Measurements from ENCODE around the gene CWC27. TPM values are rescaled to one million over a fixed set of nuclear protein-coding genes. Genes with fewer than 3 reads are reported as not detected.

CWC27 gene
- polyA plus RNA-seq, 1 donor from 2014 or later, result 28.8 TPM

DNA sequence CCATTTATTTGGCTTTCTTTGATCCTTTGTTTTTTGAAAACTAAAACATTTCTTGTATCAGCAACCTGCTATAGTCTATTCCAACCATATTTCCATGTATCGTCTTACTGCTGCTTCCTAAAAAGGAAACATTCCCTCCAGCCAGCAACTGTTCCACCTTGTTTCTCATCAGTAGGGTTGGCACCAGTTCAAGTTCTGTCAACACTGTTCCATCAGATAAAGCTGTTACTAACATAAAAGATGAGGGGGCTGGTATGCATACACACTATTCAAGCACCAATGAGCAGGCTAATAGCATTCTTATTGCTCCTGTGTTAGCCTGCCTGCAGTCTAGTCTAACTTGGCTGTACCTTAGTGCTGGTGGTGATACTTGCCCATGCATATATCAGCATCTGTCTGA, 178.3 kb downstream of the CWC27 start:
- no peaks in the 10 kb centered on the region for H3K9me3 Mint-ChIP-seq
- no peaks in the 10 kb centered on the region for H3K27me3 Mint-ChIP-seq
- H3K4me1 Mint-ChIP-seq, result peaks cover 0 to 4% (median 0%) of the 10 kb centered on the region in 3 donors
- no peak overlapping the region for H3K4me3 Mint-ChIP-seq
- no peak overlapping the region for H3K27ac Mint-ChIP-seq
- H3K36me3 Mint-ChIP-seq, result peaks cover 11% of the 10 kb centered on the region

DNA sequence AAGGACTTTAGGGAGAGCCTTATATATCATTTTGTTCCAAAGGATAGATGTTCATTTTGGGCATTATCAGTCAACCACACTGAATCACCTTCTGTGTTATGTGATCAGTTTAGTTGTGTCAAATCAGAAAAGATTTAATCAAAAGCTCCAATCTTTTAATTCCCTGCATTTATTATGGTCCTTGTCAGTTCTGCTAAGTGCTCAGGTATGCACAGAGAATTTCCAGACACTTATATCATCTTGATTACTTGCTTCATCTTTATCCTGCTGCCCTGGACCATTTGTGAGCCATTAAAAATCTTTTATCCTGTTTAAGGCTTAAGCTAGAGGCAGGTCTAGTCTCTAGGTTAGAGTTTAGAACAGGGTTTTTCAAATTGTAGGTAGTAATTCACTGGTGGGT, 179.1 kb downstream of the CWC27 start:
- no peak overlapping the region for H3K4me3 Mint-ChIP-seq
- no peak overlapping the region for H3K27ac Mint-ChIP-seq
- H3K27me3 Mint-ChIP-seq, result no peaks in the 10 kb centered on the region
- H3K36me3 Mint-ChIP-seq, result peaks cover 13% of the 10 kb centered on the region
- no peaks in the 10 kb centered on the region for H3K9me3 Mint-ChIP-seq
- H3K4me1 Mint-ChIP-seq, result peaks cover 0 to 4% (median 0%) of the 10 kb centered on the region in 3 donors

DNA sequence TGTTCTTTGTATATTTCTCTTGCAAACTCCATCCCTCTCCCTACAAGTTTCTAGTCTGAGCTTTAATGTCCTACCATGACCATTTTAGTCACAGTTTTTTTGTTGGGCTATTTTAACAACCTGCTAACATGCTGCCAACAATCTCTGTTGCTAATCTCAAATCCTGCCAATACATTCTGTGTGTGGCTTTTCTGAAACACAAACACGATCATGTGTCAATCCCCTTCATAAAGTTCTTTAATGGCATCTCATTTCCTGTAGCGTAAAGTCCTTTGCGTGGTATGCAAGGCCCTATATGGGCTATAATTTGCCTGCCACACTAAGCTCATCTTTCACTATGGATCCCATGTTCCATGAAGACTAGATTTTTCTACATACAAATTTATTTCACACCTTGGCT, 180.6 kb downstream of the CWC27 start:
- Mint-ChIP-seq H3K4me1 (peaks cover 0 to 2% (median 0%) of the 10 kb centered on the region in 3 donors), H3K27ac (no peak overlapping the region), H3K36me3 (peaks cover 11% of the 10 kb centered on the region), H3K4me3 (no peak overlapping the region), H3K9me3 (no peaks in the 10 kb centered on the region), H3K27me3 (no peaks in the 10 kb centered on the region)

DNA sequence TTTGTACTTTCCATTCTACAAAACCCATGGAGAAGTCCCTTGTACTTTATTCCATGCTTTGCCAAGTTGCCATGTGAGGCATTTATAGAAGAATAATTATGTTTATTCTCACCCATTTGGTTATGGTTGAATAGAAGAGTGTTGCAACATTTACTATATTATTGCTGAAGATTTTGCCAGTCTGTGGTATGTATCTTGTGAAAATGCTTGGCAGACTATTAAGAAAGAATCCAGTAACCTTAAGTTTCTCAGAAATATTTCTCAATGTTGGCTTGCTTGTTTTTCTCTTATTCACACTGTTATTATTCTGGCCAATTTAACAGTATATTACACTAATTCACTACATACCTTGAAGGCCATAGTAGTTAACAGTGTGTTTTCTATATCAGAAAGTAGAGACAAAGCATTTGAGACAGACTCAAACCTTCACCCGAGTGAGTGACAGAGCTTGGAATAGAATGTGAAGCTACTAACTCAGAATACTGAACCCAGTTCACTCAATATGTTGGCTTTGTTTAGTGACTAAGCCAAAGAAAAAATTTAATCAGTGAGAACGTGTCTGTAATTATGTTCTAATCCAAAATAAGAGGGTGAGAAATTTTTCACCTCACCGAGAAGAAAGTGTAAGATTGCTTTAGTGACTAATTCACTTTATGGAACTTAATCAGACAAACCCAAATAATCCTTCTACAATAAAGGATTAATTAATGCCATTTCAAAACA, 184.4 kb downstream of the CWC27 start:
- Mint-ChIP-seq H3K4me1 (no peaks in the 10 kb centered on the region), H3K27me3 (no peaks in the 10 kb centered on the region), H3K36me3 (peaks cover 6% of the 10 kb centered on the region)

DNA sequence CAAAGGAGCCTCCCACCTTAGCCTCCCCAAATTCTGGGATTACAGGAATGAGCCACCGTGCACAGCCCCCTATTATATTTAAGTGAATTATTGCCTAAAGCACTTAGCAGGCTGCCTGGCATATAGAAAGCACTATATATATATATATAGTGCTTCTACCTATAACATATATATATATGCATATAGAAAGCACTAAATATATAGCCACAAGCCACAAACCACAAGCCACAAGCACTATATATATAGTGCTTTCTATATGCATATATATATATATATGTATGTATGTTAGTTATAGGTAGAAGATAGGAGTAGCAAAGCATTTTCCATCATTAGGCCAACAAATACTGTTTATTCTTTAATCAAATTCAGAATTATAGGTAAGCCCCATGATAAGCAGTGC, 185.8 kb downstream of the CWC27 start:
- Mint-ChIP-seq H3K27me3 (no peaks in the 10 kb centered on the region), H3K27ac (no peak overlapping the region), H3K4me3 (no peak overlapping the region), H3K36me3 (peaks cover 3% of the 10 kb centered on the region), H3K4me1 (no peaks in the 10 kb centered on the region), H3K9me3 (no peaks in the 10 kb centered on the region)

More for the DNA sequence above, 184.4 kb downstream of the CWC27 start:
- Mint-ChIP-seq H3K9me3 (no peaks in the 10 kb centered on the region), H3K27ac (no peak overlapping the region), H3K4me3 (no peak overlapping the region)

DNA sequence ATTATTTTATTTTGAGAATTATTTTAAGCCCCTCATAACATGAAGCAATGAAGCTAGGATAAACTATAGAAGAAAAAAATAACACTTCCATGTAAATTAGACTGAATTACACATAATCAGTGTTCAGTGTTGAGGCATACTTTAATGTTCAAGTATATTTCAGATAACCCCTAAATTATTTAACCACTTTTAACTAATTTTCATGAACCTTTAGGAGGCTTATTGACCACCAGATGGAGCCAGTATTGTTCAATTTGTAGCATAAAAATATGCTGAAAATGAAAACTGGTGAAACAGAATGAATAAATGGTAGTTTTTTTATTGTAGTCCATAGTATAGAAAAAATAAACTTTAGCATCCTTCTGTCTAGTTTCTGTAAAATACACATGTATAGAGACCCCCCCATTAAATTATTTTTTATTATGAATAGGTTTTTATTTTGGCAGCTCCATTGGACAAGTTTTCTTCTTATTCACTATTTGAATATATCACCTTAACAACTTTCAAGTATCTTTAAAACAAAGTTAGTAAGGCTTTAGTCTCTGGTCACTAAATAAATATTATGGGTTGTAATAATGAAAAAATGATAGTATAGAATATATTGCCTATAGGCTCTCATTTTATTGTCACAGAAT, 190.1 kb downstream of the CWC27 start:
- H3K9me3 Mint-ChIP-seq, result peaks cover 0 to 5% (median 2%) of the 10 kb centered on the region in 3 donors
- H3K36me3 Mint-ChIP-seq, result peaks cover 6% of the 10 kb centered on the region
- H3K27me3 Mint-ChIP-seq, result no peaks in the 10 kb centered on the region
- no peak overlapping the region for H3K27ac Mint-ChIP-seq
- no peak overlapping the region for H3K4me3 Mint-ChIP-seq
- H3K4me1 Mint-ChIP-seq, result no peaks in the 10 kb centered on the region

DNA sequence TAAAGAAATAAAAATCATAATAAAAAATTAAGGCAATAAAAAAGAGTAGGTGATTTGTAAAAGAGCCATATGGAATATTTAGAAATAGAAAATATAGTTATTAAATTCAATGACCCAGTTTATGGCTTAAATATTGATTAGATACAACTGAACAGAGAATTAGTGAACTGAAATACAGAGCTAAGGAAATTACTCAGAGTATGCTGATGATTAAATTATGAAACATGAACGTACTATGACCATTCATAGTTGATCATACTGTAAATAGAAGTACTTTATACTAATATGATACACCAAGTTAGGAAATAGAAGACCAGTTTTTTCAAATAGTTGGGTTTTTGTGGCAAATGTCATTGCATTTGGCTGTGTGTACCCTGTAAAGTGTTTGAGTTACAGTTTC, 194.5 kb downstream of the CWC27 start:
- Mint-ChIP-seq H3K4me1 (no peaks in the 10 kb centered on the region), H3K9me3 (peaks cover 0 to 5% (median 2%) of the 10 kb centered on the region in 3 donors), H3K36me3 (peaks cover 8% of the 10 kb centered on the region), H3K4me3 (no peak overlapping the region), H3K27me3 (no peaks in the 10 kb centered on the region), H3K27ac (no peak overlapping the region)

DNA sequence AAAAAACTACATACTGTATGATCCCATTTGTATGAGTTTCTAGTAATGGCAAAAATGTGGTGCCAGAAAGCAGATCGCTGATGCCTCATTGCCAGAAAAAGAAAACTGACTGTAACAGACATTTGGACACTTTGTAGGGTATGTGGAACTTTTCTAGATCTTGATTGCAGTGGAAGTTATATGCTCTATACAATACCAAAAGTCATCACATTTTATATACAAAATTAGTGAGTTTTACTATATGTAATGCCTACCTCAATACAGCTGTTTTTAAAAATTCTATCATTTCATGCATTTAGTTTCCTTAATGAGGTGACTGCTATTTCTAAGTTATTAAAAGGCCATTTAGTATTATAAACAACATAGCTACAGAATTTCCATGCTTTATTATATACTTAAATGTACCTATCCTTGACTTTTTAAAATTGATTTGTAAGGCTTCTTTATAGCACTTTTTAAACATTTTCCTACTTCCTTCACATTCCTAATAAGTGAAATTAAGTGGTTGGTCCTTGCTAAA, 199.9 kb downstream of the CWC27 start:
- Mint-ChIP-seq H3K27me3 (no peaks in the 10 kb centered on the region), H3K36me3 (peaks cover 6% of the 10 kb centered on the region), H3K4me1 (no peaks in the 10 kb centered on the region), H3K27ac (no peak overlapping the region), H3K9me3 (no peaks in the 10 kb centered on the region), H3K4me3 (no peak overlapping the region)

DNA sequence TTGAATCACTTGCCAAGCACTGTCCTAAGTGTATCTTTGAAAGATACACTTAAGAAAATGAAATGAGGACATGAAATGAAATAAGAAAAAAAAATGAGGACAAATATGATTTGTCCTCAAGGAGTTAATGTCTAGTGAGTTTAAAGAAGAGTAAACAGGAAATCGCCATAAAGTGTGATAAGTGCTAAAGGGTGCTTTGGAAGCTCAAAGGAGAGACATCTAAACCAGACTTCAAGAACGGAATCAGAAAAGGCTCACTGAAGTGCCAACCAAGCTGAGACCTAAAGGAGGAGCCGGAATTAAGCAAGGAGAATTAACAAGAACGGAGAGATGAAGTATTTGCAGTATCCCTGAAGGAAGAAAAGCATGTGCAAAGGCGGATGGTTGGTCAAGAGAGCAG, 200.8 kb downstream of the CWC27 start:
- H3K27me3 Mint-ChIP-seq, result no peaks in the 10 kb centered on the region
- H3K27ac Mint-ChIP-seq, result no peak overlapping the region
- H3K36me3 Mint-ChIP-seq, result peaks cover 10% of the 10 kb centered on the region
- H3K9me3 Mint-ChIP-seq, result no peaks in the 10 kb centered on the region
- no peak overlapping the region for H3K4me3 Mint-ChIP-seq
- H3K4me1 Mint-ChIP-seq, result no peaks in the 10 kb centered on the region

DNA sequence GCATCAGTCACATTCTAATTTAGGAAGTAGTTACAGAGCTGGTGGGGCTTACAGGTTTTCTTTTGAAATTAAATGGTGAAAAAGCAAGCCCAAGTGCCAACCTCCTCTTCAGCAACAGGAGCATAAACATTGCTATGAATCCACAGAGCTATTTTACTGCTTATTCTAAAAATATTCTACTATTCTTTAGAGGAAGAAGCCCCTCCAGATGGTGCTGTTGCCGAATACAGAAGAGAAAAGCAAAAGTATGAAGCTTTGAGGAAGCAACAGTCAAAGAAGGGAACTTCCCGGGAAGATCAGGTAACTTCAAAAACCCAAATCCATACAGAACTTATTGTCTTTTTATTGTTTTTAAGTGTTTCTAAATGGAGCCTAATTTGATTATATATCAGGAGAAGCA, 202.8 kb downstream of the CWC27 start:
- Mint-ChIP-seq H3K36me3 (peaks cover 11% of the 10 kb centered on the region), H3K9me3 (no peaks in the 10 kb centered on the region), H3K27me3 (no peaks in the 10 kb centered on the region), H3K27ac (no peak overlapping the region), H3K4me1 (no peaks in the 10 kb centered on the region), H3K4me3 (no peak overlapping the region)

DNA sequence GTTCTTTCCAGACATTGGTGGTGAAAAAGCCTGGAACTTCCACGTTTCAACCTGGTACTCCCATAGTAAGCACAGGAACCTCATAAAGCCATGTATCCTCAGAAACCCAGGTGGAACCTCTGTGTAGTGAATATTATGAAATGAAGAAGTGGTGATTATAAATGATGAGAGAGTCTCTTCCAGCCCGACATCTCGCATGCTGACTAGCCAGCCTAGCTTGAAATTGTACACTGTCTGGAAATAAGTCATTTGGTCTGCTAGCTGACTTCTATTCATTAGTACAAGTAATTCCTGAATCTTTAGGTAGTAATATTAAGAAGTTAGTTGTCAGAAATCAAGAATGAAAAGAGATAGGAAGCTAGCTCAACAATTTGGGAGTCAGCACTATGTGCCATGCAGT, 203.3 kb downstream of the CWC27 start:
- H3K36me3 Mint-ChIP-seq, result peaks cover 11% of the 10 kb centered on the region
- no peak overlapping the region for H3K4me3 Mint-ChIP-seq
- no peak overlapping the region for H3K27ac Mint-ChIP-seq
- no peaks in the 10 kb centered on the region for H3K9me3 Mint-ChIP-seq
- H3K4me1 Mint-ChIP-seq, result no peaks in the 10 kb centered on the region
- H3K27me3 Mint-ChIP-seq, result no peaks in the 10 kb centered on the region

DNA sequence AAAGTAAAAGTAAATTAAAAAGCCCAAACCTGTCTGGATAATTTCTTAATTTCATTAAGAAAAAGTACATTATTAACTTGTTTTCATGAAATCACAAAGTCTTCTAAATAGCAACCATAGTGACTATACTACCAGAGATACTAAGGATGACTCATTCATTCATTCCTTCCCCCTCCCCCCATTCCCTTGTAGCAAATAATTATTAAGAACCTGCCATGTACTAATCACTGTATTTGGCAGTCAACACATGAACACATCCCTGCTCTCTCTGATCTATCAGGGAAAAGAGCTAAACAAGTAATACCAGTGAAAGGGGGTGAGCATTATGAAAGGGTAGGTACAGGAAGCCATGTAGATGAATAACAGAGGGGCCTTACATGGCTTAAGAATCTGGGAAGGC, 203.9 kb downstream of the CWC27 start:
- H3K27ac Mint-ChIP-seq, result no peak overlapping the region
- peaks cover 12% of the 10 kb centered on the region for H3K36me3 Mint-ChIP-seq

DNA sequence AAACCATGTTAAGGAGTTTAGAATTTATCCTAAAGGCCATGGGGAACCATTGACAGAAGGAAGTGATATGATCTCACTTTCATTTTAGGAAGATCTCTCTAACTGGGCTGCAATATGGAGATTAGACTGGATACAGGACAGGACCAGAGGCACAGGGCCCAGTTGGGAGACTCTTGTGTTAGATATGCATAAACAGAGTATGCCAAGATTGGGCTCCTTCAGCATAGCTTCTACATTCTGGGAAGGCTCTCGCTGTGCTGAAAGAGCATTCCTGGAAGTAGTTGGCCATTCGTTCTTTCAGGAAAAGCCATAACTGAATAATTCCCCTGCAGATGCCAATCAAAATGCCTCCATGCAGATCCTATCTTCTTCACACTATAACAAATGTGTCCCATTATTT, 204.5 kb downstream of the CWC27 start:
- no peaks in the 10 kb centered on the region for H3K27me3 Mint-ChIP-seq
- peaks cover 16% of the 10 kb centered on the region for H3K36me3 Mint-ChIP-seq
- no peak overlapping the region for H3K4me3 Mint-ChIP-seq
- H3K9me3 Mint-ChIP-seq, result no peaks in the 10 kb centered on the region
- no peaks in the 10 kb centered on the region for H3K4me1 Mint-ChIP-seq
- H3K27ac Mint-ChIP-seq, result no peak overlapping the region

More for the DNA sequence above, 203.9 kb downstream of the CWC27 start:
- Mint-ChIP-seq H3K9me3 (no peaks in the 10 kb centered on the region), H3K4me3 (no peak overlapping the region), H3K27me3 (no peaks in the 10 kb centered on the region), H3K4me1 (no peaks in the 10 kb centered on the region)

DNA sequence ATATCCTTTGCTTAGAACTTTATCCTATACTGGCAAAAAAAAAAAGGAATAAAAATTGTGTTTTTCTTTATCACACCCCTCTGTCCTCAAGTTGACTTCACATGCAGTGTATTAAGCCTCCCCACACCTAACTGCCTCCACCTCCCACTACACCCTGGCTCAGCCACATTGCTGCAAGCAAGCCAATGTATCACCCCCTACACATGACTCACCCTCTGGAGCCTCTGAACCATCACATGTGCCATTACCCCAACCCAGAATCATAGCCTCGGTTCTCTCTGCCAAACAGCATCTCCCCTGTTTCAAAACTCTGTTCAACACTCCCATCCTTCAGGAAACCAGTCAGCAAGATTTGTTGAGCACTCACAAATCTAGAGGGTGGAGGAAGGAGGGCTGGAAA, 209.0 kb downstream of the CWC27 start:
- peaks cover 15% of the 10 kb centered on the region for H3K36me3 Mint-ChIP-seq
- H3K4me1 Mint-ChIP-seq, result peaks cover 2 to 12% (median 6%) of the 10 kb centered on the region in 3 donors
- no peaks in the 10 kb centered on the region for H3K9me3 Mint-ChIP-seq
- no peaks in the 10 kb centered on the region for H3K27me3 Mint-ChIP-seq
- no peak overlapping the region for H3K4me3 Mint-ChIP-seq
- H3K27ac Mint-ChIP-seq, result no peak overlapping the region

DNA sequence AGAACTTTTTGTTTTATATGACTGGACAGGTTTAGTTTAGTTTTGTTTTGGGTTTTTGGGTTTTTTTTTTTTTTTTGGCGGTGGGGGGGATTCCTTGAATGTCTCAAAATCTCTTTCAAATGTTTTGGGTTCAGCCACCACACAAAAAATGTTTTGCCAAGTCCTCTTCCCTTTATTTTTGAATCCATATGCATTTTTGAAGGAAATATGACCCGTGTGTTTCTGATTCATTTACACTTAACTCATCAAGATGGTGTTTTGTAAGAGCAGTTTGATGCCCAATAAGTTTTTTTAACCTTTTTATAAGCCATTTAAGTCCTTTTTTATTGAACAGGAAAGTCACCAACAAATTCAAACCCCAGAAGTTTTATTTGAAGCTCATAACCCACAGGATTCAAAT, 209.8 kb downstream of the CWC27 start:
- Mint-ChIP-seq H3K27ac (no peak overlapping the region), H3K27me3 (no peaks in the 10 kb centered on the region), H3K4me3 (no peak overlapping the region), H3K4me1 (peaks cover 2 to 12% (median 6%) of the 10 kb centered on the region in 3 donors), H3K9me3 (no peaks in the 10 kb centered on the region), H3K36me3 (peaks cover 14% of the 10 kb centered on the region)

DNA sequence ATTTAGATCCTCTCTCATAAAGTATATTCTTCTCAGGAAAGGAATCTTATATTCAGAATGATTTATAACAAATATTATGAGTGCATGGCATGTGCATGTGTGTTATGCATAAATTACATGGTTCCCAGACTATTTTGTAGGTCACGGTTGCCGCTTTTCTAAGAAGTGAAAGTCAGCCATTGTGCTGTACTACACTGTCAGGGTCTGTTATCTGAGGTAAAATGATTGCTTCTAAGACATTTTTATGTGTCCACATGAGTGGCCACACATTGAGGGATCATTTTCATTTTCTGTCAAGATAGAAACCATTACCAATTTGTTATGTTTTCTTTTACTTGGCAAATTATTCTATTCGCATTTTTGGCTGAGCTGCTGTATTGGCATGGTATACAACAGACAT, 210.8 kb downstream of the CWC27 start:
- peaks cover 17% of the 10 kb centered on the region for H3K36me3 Mint-ChIP-seq

More for the DNA sequence above, 210.8 kb downstream of the CWC27 start:
- Mint-ChIP-seq H3K4me3 (no peak overlapping the region), H3K27me3 (no peaks in the 10 kb centered on the region), H3K4me1 (peaks cover 2 to 12% (median 6%) of the 10 kb centered on the region in 3 donors), H3K9me3 (no peaks in the 10 kb centered on the region), H3K27ac (no peak overlapping the region)
